GM12878 (cell line): Measurements from ENCODE around the gene SIX5. TPM values are rescaled to one million over a fixed set of nuclear protein-coding genes. Genes with fewer than 3 reads are reported as not detected.

Source experiments
- ATAC-seq: fragments of 200-7000 bp; cut with Tn5 transposase; 3 replicates; pipeline ENCODE4 v1.9.1; 2020; ENCODE audit warnings: mild to moderate bottlenecking, moderate library complexity
- BruUV-seq: library from RNA; stranded (reverse); fragments of 400-500 nt; replicated peaks from 2 replicates; lab custom pipeline; 2021; lab: Mats Ljungman, UMichigan
- CTCF ChIA-PET: fragments of 300-600 bp; sonication (Branson Sonifier 250); formaldehyde crosslinking; extraction: SDS; loops from one replicate; lab custom pipeline; 2021; ENCODE audit warnings: inconsistent platforms; lab: Yijun Ruan, JAX
- POLR2A ChIA-PET: fragments of 350-600 bp; formaldehyde crosslinking; extraction: SDS; loops from one replicate; lab custom pipeline; 2021; ENCODE audit warnings: inconsistent platforms; lab: Charles Lee
- RAD21 ChIA-PET: fragments of 300-600 bp; sonication (Branson Sonifier 250); formaldehyde crosslinking; loops from one replicate; lab custom pipeline; 2023; ENCODE audit warnings: antibody characterized with exemption; ENCODE audit not compliant: unreplicated experiment; lab: Charles Lee
- SMC1A ChIA-PET: fragments of 300-600 bp; sonication (Branson Sonifier 250); formaldehyde crosslinking; loops from one replicate; lab custom pipeline; 2023; ENCODE audit not compliant: unreplicated experiment, uncharacterized antibody; lab: Charles Lee
- DNase-seq: peaks from one replicate; pipeline ENCODE4 v3.0.0-alpha.2; 2011; ENCODE audit warnings: low read depth, low spot score
- FAIRE-seq: peaks from 3 replicates; lab custom pipeline; 2011; peaks lifted over from hg19 to GRCh38; lab: Jason Lieb, UNC
- H2AFZ ChIP-seq: 2 replicates; pipeline ENCODE4 v1.6.0; 2011; ENCODE audit warnings: low read depth, low read length, control low read depth; ENCODE audit not compliant: control insufficient read depth
- H3K27ac ChIP-seq: 2 replicates; pipeline ENCODE4 v1.5.1; 2011; ENCODE audit warnings: control low read depth; ENCODE audit not compliant: control insufficient read depth, insufficient read depth
- H3K27me3 ChIP-seq, 2 experiments: replicated peaks in 1 of 2; 2 replicates each; pipeline versions ENCODE4 v1.6.0 to v1.6.1; 2011; ENCODE audit warnings: low read length in 1 of 2; ENCODE audit not compliant: control insufficient read depth in 2 of 2, insufficient read depth in 2 of 2
- H3K36me3 ChIP-seq, 2 experiments: 2 replicates each; pipeline ENCODE4 v1.5.1; 2011; ENCODE audit warnings: low read length in 1 of 2; ENCODE audit not compliant: control insufficient read depth in 2 of 2, insufficient read depth in 2 of 2
- H3K4me1 ChIP-seq: 2 replicates; pipeline ENCODE4 v1.6.1; 2011; ENCODE audit warnings: mild to moderate bottlenecking, low read length, moderate library complexity, mixed read lengths; ENCODE audit not compliant: control insufficient read depth, insufficient read depth
- H3K4me2 ChIP-seq: 2 replicates; pipeline ENCODE4 v1.6.0; 2011; ENCODE audit warnings: control low read depth; ENCODE audit not compliant: control insufficient read depth, insufficient read depth
- H3K4me3 ChIP-seq: fragments of 200-600 bp; sonication (generic); 2 replicates; pipeline ENCODE4 v1.5.1; 2016
- H3K79me2 ChIP-seq: 2 replicates; pipeline ENCODE4 v1.6.0; 2011; ENCODE audit warnings: low read length; ENCODE audit not compliant: control insufficient read depth, insufficient read depth
- H3K9ac ChIP-seq: 2 replicates; pipeline ENCODE4 v1.8.0; 2011; ENCODE audit warnings: low read length, control low read depth, mixed read lengths; ENCODE audit not compliant: control insufficient read depth, insufficient read depth
- H3K9me3 ChIP-seq: replicated peaks from 3 replicates; pipeline ENCODE4 v1.5.1; 2011; ENCODE audit warnings: mild to moderate bottlenecking, low read length; ENCODE audit not compliant: control insufficient read depth, insufficient read depth
- H4K20me1 ChIP-seq: 2 replicates; pipeline ENCODE4 v1.6.0; 2011; ENCODE audit not compliant: control insufficient read depth, insufficient read depth
- PAX5 ChIP-seq: IDR thresholded peaks from 2 replicates; pipeline ENCODE4 v1.6.1; 2011; ENCODE audit warnings: low read depth, low read length, borderline replicate concordance
- WGBS: methylation state at CpG from one replicate; pipeline ENCODE4 v1.1.6; 2016; ENCODE audit warnings: low lambda C conversion rate; ENCODE audit not compliant: insufficient replicate concordance, insufficient coverage; ENCODE audit errors: missing lambda C conversion rate; 5-methylcytosine and 5-hydroxymethylcytosine counted together
- in situ Hi-C: fragments of 300-500 bp; cut with MboI; formaldehyde crosslinking; loops from 9 replicates; pipeline ENCODE4 v1.14.3; 2018; ENCODE audit warnings: mixed read lengths
- intact Hi-C: fragments of 100-400 bp; cut with micrococcal nuclease; formaldehyde crosslinking; loops from one replicate; pipeline ENCODE4 v1.14.2; 2022; ENCODE audit not compliant: unreplicated experiment
- polyA plus RNA-seq, 11 experiments: library from polyadenylated mRNA; depleted of rRNA in 4 of 11; unstranded in 6 of 11; stranded (reverse) in 5 of 11; fragments of >200 nt; fragmentation: Nextera tagmentation in 4 of 11; fragmentation: Illumina TruSeq in 1 of 11; extraction: Ambion mirVana in 4 of 11; extraction: Trizol in 1 of 11; gene quantifications; 1 replicate in 1 of 11; 2 replicates in 10 of 11; pipeline versions ENCODE4 v1.2.1 to v1.2.3, GENCODE V29; 2011 to 2016; ENCODE audit warnings: inconsistent platforms in 2 of 11, missing spikeins in 2 of 11, low read depth in 1 of 11
- total RNA-seq, 4 experiments: library from RNA; depleted of rRNA in 3 of 4; stranded (reverse); fragments of >200 nt in 3 of 4; fragmentation: Illumina TruSeq in 1 of 4; extraction: Trizol in 1 of 4; gene quantifications; 2 replicates each; pipeline versions ENCODE4 v1.2.1 to v1.2.3, GENCODE V29; 2013 to 2021
- TF ChIP-seq, protein P1 (sequence below): fragments of 450-650 bp; IDR thresholded peaks from 2 replicates; pipeline ENCODE4 v1.6.1; 2016; ENCODE audit warnings: mild to moderate bottlenecking

SIX5 gene
- total and polyA plus RNA-seq, 10 of the 15 experiments (the other 5 are each of a cell fraction or from before 2014, with no cell fraction given): 1.9 to 10.5 (median 3.0) TPM; not detected in 2

DNA sequence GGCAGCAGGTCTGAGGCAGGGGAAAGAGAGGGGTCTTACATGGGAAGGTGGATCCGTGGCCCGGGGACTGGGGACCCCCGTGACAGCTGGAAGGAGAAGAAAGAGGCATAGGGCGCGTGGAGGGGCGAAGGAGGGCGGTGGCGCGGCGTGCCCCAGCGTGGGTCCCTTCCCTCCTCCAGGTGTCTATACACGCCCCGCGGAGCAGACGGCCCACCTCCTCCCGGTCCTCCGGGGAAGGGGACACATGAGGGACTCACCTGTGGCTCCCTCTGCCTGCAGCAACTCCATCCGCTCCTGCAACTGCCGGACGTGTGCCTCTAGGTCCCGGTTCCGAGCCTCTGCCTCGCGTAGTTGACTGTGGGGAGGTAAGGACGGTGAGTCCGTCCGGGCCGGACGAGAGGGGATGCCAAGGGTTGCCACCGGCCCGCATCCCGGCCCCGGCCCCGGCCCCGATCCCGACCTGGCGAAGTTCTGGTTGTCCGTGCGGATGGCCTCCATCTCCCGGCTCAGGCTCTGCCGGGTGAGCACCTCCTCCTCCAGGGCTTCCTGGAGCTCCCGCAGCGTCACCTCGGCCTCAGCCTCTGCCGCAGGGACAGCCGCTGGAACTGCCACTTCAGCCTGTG lies 2.4 kb upstream of the SIX5 start:
- H2AFZ ChIP-seq: no peak overlapping the region
- no TSS peak for BruUV-seq
- 96% methylated on average over 40 of the region's 46 CpGs for WGBS
- CTCF ChIA-PET: interaction anchor here (0.6 to 4.5 kb wide), 6 partner anchors 8 to 93 kb away, joined by 5 to 110 read pairs (median 26); partner anchors contain the start of genes FOXA3, QPCTL and SNRPD2
- H3K36me3 ChIP-seq: no peaks in the 10 kb centered on the region
- H3K27me3 ChIP-seq: no peaks in the 10 kb centered on the region
- H3K9ac ChIP-seq: no peak overlapping the region
- intact Hi-C loops (loop anchor here (2.0 kb wide), 1 partner anchor 27 kb away; no protein-coding TSS in a partner anchor), in situ Hi-C loops (no loop called here)
- DNase-seq: no peak
- H3K4me2 ChIP-seq: no peak overlapping the region; the same call in 1 of the 2 replicates
- RAD21 ChIA-PET: interaction anchor here (1.4 to 3.6 kb wide), 8 partner anchors 8 to 111 kb away, joined by 3 to 63 read pairs (median 15); partner anchors contain the start of genes FBXO46, QPCTL and SNRPD2
- TF ChIP-seq PAX5: no peak
- TF ChIP-seq, protein P1, sequence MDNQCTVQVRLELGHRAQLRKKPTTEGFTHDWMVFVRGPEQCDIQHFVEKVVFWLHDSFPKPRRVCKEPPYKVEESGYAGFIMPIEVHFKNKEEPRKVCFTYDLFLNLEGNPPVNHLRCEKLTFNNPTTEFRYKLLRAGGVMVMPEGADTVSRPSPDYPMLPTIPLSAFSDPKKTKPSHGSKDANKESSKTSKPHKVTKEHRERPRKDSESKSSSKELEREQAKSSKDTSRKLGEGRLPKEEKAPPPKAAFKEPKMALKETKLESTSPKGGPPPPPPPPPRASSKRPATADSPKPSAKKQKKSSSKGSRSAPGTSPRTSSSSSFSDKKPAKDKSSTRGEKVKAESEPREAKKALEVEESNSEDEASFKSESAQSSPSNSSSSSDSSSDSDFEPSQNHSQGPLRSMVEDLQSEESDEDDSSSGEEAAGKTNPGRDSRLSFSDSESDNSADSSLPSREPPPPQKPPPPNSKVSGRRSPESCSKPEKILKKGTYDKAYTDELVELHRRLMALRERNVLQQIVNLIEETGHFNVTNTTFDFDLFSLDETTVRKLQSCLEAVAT: 0 out of 2 replicates have a peak, but pooled peaks have one; percentile 27
- no peak for ATAC-seq
- no peak for FAIRE-seq
- H3K79me2 ChIP-seq: no peaks in the 10 kb centered on the region; the same call in 1 of the 2 replicates
- no peak overlapping the region for H3K4me3 ChIP-seq
- H3K27ac ChIP-seq: no peak overlapping the region
- POLR2A ChIA-PET: interaction anchor here (1.7 to 3.2 kb wide), 2 partner anchors 21 to 115 kb away, joined by 10 to 20 read pairs; partner anchors contain the start of genes DMWD and IRF2BP1
- peaks cover 4% of the 10 kb centered on the region for H3K4me1 ChIP-seq
- SMC1A ChIA-PET: interaction anchor here (1.0 to 3.2 kb wide), 4 partner anchors 28 to 91 kb away, joined by 3 to 24 read pairs (median 10); partner anchors contain the start of gene SYMPK
- no peaks in the 10 kb centered on the region for H4K20me1 ChIP-seq
- H3K9me3 ChIP-seq: no peaks in the 10 kb centered on the region
